ENCODE results near the gene ZKSCAN2. TPM values are rescaled to one million over a fixed set of nuclear protein-coding genes. Genes with fewer than 3 reads are reported as not detected.

Gene ZKSCAN2
- total RNA-seq: 2.9 and 4.3 TPM in 2 replicates

DNA sequence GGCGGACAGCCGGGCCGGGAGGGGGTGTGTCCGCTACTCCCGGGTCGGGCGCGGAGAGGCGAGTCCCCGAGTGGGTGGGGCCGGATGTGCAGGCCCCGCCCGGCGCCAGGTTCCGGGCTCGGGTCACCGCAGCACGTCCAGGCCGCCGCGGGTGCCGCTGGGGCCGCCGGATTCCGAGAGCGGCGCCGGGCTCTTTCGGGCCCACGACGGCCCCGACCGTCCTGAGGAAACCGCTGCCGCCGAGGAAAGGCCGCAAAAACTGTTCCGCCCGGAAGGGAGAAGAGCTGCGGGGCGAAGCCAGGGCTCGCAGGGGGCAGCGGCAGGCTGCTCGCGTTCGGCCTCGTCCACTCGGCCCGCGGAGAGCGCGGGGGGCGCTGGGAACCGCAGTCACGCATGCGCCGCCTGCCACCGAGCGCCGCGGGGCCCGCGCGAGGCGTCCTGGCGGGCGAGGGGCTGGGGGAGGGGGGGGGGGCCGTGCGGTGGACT, at the start of gene ZKSCAN2:
Gene ZKSCAN2, minus strand, starts transcription at position 376 of the 486 bp plus-strand sequence. CDS start 718 bp downstream, outside the sequence.

Other genes with a start within 250 kb of the ZKSCAN2 start
- gene ARHGAP17, start 242.5 kb downstream of the ZKSCAN2 start, total RNA-seq: 28.7 and 36.9 TPM in 2 replicates
- gene LCMT1, start 146.1 kb downstream of the ZKSCAN2 start, total RNA-seq: 24.4 and 25.7 TPM in 2 replicates
- not detected in 2 replicates for gene AQP8, start 40.9 kb downstream of the ZKSCAN2 start, total RNA-seq